Cardiac muscle cell (in vitro differentiated cells and primary cell): ENCODE measurements around the gene COMT. TPM values are rescaled to one million over a fixed set of nuclear protein-coding genes. Genes with fewer than 3 reads are reported as not detected.
"Not testable (repeated sequence)": the region's sequence is repeated elsewhere in the genome, so short reads cannot be mapped to it uniquely, and the experiment has no call there.

Experiments
- DNase-seq, 2 donors: peaks; one replicate each; pipeline versions ENCODE4 v3.0.0 to v3.0.0-alpha.2; 2010 to 2017; ENCODE audit warnings: low read depth in 1 of 2, low spot score in 1 of 2
- H3K27ac ChIP-seq: fragments of 200-600 bp; sonication (generic); 2 replicates; pipeline ENCODE4 v1.5.1; 2016
- H3K27me3 ChIP-seq: fragments of 200-600 bp; sonication (generic); 2 replicates; pipeline ENCODE4 v1.6.0; 2016; ENCODE audit warnings: control low read depth
- H3K36me3 ChIP-seq: fragments of 200-600 bp; sonication (generic); 2 replicates; pipeline ENCODE4 v1.5.1; 2016; ENCODE audit warnings: control low read depth
- H3K4me1 ChIP-seq: fragments of 200-600 bp; sonication (generic); 2 replicates; pipeline ENCODE4 v1.8.1; 2017; ENCODE audit warnings: low read depth, mild to moderate bottlenecking, mixed run types
- H3K4me3 ChIP-seq: fragments of 200-600 bp; sonication (generic); 2 replicates; pipeline ENCODE4 v1.5.1; 2016; ENCODE audit warnings: mild to moderate bottlenecking
- H3K9me3 ChIP-seq: fragments of 200-600 bp; sonication (generic); 2 replicates; pipeline ENCODE4 v1.5.1; 2017; ENCODE audit warnings: low read depth, mild to moderate bottlenecking, control low read depth
- CTCF ChIP-seq: IDR thresholded peaks from 2 replicates; pipeline ENCODE4 v1.5.1; 2012; ENCODE audit warnings: low read depth, mild to moderate bottlenecking, low read length
- polyA plus RNA-seq: library from polyadenylated mRNA; unstranded; fragments of >200 nt; fragmentation: Nextera tagmentation; extraction: Ambion mirVana; gene quantifications from 2 replicates; pipeline ENCODE4 v1.2.1, GENCODE V29; 2016
- total RNA-seq: library from RNA; depleted of rRNA; stranded (reverse); fragments of >200 nt; gene quantifications from 2 replicates; pipeline ENCODE4 v1.2.3, GENCODE V29; 2016

COMT gene
- total and polyA plus RNA-seq, 2 experiments from 2014 or later: 35.8 to 51.9 TPM

GRCh38 chr22:19921544-19922081 is 20.0 kb upstream of the COMT start:
- no peak overlapping the region for H3K27ac ChIP-seq
- no peaks in the 10 kb centered on the region for H3K36me3 ChIP-seq
- H3K9me3 ChIP-seq: no peaks in the 10 kb centered on the region
- no peak overlapping the region for H3K4me3 ChIP-seq
- H3K27me3 ChIP-seq: no peaks in the 10 kb centered on the region
- no peak for TF ChIP-seq CTCF
- DNase-seq: no peak
- H3K4me1 ChIP-seq: no peaks in the 10 kb centered on the region

GRCh38 chr22:19923914-19924513 is 17.6 kb upstream of the COMT start:
- TF ChIP-seq CTCF: no peak
- no peak overlapping the region for H3K27ac ChIP-seq
- H3K4me3 ChIP-seq: no peak overlapping the region
- H3K4me1 ChIP-seq: no peaks in the 10 kb centered on the region
- no peak for DNase-seq
- no peaks in the 10 kb centered on the region for H3K27me3 ChIP-seq
- H3K36me3 ChIP-seq: no peaks in the 10 kb centered on the region
- H3K9me3 ChIP-seq: no peaks in the 10 kb centered on the region

GRCh38 chr22:19926028-19926427 is 15.5 kb upstream of the COMT start:
- H3K4me3 ChIP-seq, H3K36me3 ChIP-seq, H3K4me1 ChIP-seq, H3K27ac ChIP-seq, H3K27me3 ChIP-seq, H3K9me3 ChIP-seq, DNase-seq: not testable (repeated sequence)

GRCh38 chr22:19927696-19928095 is 13.9 kb upstream of the COMT start:
- Histone ChIP-seq H3K27ac (no peak overlapping the region), H3K4me3 (no peak overlapping the region), H3K4me1 (no peaks in the 10 kb centered on the region), H3K36me3 (no peaks in the 10 kb centered on the region), H3K9me3 (no peaks in the 10 kb centered on the region), H3K27me3 (no peaks in the 10 kb centered on the region)
- TF ChIP-seq CTCF: no peak
- DNase-seq: no peak

GRCh38 chr22:19928207-19928606 is 13.4 kb upstream of the COMT start:
- Histone ChIP-seq H3K27ac (no peak overlapping the region), H3K4me3 (no peak overlapping the region), H3K27me3 (no peaks in the 10 kb centered on the region), H3K36me3 (no peaks in the 10 kb centered on the region), H3K4me1 (no peaks in the 10 kb centered on the region), H3K9me3 (no peaks in the 10 kb centered on the region)
- no peak for DNase-seq
- TF ChIP-seq CTCF: no peak

- Histone ChIP-seq H3K4me3 (no peak overlapping the region), H3K27ac (no peak overlapping the region), H3K36me3 (no peaks in the 10 kb centered on the region), H3K9me3 (no peaks in the 10 kb centered on the region), H3K4me1 (no peaks in the 10 kb centered on the region), H3K27me3 (no peaks in the 10 kb centered on the region)
- TF ChIP-seq CTCF: no peak
- no peak for DNase-seq
Observed at GRCh38 chr22:19929586-19930550, 11.7 kb upstream of the COMT start.
